Uterus (tissue), 4 donors: Measurements from ENCODE around the gene FAM20A. TPM values are rescaled to one million over a fixed set of nuclear protein-coding genes. Genes with fewer than 3 reads are reported as not detected.

Source experiments
- DNase-seq, 2 donors: peaks; one replicate each; pipeline ENCODE4 v3.0.0-alpha.2; 2019 to 2020
- H3K27ac ChIP-seq, 2 donors: fragments of 200-600 bp; sonication (generic); 1 replicate in 1 of 2; 2 replicates in 1 of 2; pipeline ENCODE4 v1.5.1; 2016 to 2018
- H3K27me3 ChIP-seq, 2 donors: fragments of 200-600 bp; sonication (generic); one replicate each; pipeline ENCODE4 v1.5.1; 2018 to 2019; ENCODE audit warnings: control low read depth in 1 of 2
- H3K36me3 ChIP-seq, 2 donors: fragments of 200-600 bp; sonication (generic); one replicate each; pipeline ENCODE4 v1.5.1; 2019; ENCODE audit warnings: control low read depth in 1 of 2
- H3K4me1 ChIP-seq, 2 donors: fragments of 200-600 bp; sonication (generic); one replicate each; pipeline ENCODE4 v1.5.1; 2018 to 2019; ENCODE audit warnings: control low read depth in 1 of 2
- H3K4me3 ChIP-seq, 2 donors: fragments of 200-600 bp; sonication (generic); 1 replicate in 1 of 2; 2 replicates in 1 of 2; pipeline ENCODE4 v1.5.1; 2018 to 2019; ENCODE audit warnings: mild to moderate bottlenecking in 1 of 2
- H3K9me3 ChIP-seq, 2 donors: fragments of 200-600 bp; sonication (generic); one replicate each; pipeline ENCODE4 v1.5.1; 2019; ENCODE audit warnings: control low read depth in 1 of 2
- CTCF ChIP-seq, 4 experiments: fragments of 200-600 bp in 2 of 4; fragments of 450-650 bp in 2 of 4; sonication (generic) in 2 of 4; IDR thresholded peaks; one replicate each; pipeline ENCODE4 v1.5.1; 2016 to 2019; ENCODE audit warnings: antibody characterized with exemption in 4 of 4, mild to moderate bottlenecking in 2 of 4, moderate library complexity in 1 of 4
- POLR2A ChIP-seq, 2 donors: fragments of 450-650 bp; IDR thresholded peaks; one replicate each; pipeline ENCODE4 v1.6.1; 2016; ENCODE audit warnings: antibody characterized with exemption in 2 of 2, mild to moderate bottlenecking in 1 of 2, moderate library complexity in 1 of 2
- intact Hi-C: fragments of 100-400 bp; cut with DNase I; formaldehyde crosslinking; loops from one replicate; pipeline ENCODE4 v1.15.1; 2023; ENCODE audit warnings: low total_unique reads
- total RNA-seq, 4 donors: library from RNA; depleted of rRNA in 3 of 4; stranded (reverse); fragments of >200 nt in 3 of 4; gene quantifications; one replicate each; pipeline versions ENCODE4 v1.1.0 to v1.2.4, GENCODE V29; 2014 to 2023
- donor health status: DM: yes; HTN: yes; CAD: no.

Gene FAM20A
- total RNA-seq, 4 donors from 2014 or later = under 0.01 to 40.3 (median 14.0) TPM

DNA sequence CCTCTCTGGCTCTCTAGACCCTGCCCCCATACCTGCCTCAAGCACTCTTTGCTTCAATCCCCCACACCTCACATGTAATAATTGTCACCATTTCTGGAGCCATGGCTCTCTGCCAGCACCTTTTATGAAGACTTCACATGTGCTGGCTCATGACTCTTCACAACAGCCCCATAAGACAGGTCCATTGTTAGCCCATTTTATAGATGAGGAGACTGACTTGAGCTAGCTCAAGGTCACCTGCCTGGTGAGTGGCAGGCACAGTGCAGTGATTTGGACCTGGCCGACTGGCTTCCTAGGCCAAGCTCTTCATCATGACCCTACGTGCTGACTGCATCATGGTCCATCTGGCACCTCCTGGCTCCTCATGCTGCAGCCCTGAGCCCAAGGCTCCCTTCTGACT, 25.0 kb downstream of the FAM20A start:
- Histone ChIP-seq H3K4me3 (no peak overlapping the region), H3K27me3 (no peaks in the 10 kb centered on the region), H3K4me1 (peaks cover 4 to 12% of the 10 kb centered on the region in 2 donors), H3K9me3 (no peaks in the 10 kb centered on the region), H3K27ac (peak overlapping the region; percentile 55 to 72), H3K36me3 (no peaks in the 10 kb centered on the region)
- no peak for DNase-seq
- intact Hi-C loops = no loop called here
- no peak for TF ChIP-seq POLR2A (IDR thresholded peaks at IDR 0.05)

GRCh38 chr17:68573338-68573737, 27.8 kb downstream of the FAM20A start:
- DNase-seq = no peak
- H3K4me1 ChIP-seq = peaks cover 4 to 10% of the 10 kb centered on the region in 2 donors
- no peak overlapping the region for H3K4me3 ChIP-seq
- H3K27ac ChIP-seq = no peak overlapping the region
- TF ChIP-seq POLR2A (IDR thresholded peaks at IDR 0.05) (no peak), CTCF (IDR thresholded peaks at IDR 0.05) (no peak)
- H3K27me3 ChIP-seq = no peaks in the 10 kb centered on the region
- intact Hi-C loops = no loop called here
- H3K9me3 ChIP-seq = no peaks in the 10 kb centered on the region
- no peaks in the 10 kb centered on the region for H3K36me3 ChIP-seq

GRCh38 chr17:68572138-68572842, 28.9 kb downstream of the FAM20A start:
- no peak for DNase-seq
- intact Hi-C loops = no loop called here
- Histone ChIP-seq H3K4me1 (peaks cover 2 to 4% of the 10 kb centered on the region in 2 donors), H3K9me3 (no peaks in the 10 kb centered on the region), H3K27me3 (no peaks in the 10 kb centered on the region), H3K36me3 (no peaks in the 10 kb centered on the region), H3K27ac (no peak overlapping the region), H3K4me3 (no peak overlapping the region)
- no peak for TF ChIP-seq CTCF (IDR thresholded peaks at IDR 0.05)
- no peak for TF ChIP-seq POLR2A (IDR thresholded peaks at IDR 0.05)

GRCh38 chr17:68570526-68570925, 30.6 kb downstream of the FAM20A start:
- no peak for TF ChIP-seq POLR2A (IDR thresholded peaks at IDR 0.05)
- TF ChIP-seq CTCF (IDR thresholded peaks at IDR 0.05) = no peak
- no peak overlapping the region for H3K4me3 ChIP-seq
- H3K9me3 ChIP-seq = no peaks in the 10 kb centered on the region
- H3K4me1 ChIP-seq = peaks cover 6 to 12% of the 10 kb centered on the region in 2 donors
- intact Hi-C loops = no loop called here
- DNase-seq = no peak
- H3K27me3 ChIP-seq = no peaks in the 10 kb centered on the region
- no peaks in the 10 kb centered on the region for H3K36me3 ChIP-seq
- no peak overlapping the region for H3K27ac ChIP-seq

DNA sequence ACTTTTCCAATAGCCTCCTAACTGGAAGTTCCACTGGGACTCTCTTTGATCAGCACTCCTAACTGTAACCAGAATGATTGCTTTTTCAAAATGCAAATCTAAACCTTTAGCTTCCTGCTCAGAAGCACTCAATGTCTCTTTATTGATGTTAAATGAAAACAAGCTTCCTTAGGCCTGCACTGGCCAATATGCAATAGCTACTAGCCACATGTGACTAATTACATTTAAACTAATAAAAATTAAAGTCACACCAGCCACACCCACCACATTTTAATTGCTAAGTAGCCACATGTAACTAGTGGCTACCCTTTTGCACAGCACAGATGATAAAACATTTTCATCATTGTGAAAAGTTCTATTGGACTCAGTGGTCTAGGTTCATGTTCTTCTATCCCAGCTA, 31.8 kb downstream of the FAM20A start:
- intact Hi-C loops = no loop called here
- H3K9me3 ChIP-seq = no peaks in the 10 kb centered on the region
- no peak for TF ChIP-seq CTCF (IDR thresholded peaks at IDR 0.05)
- no peak for TF ChIP-seq POLR2A (IDR thresholded peaks at IDR 0.05)
- H3K4me3 ChIP-seq = no peak overlapping the region
- peak overlapping the region in 1 of 2 donors; percentile 3 for H3K27ac ChIP-seq
- H3K27me3 ChIP-seq = no peaks in the 10 kb centered on the region
- H3K36me3 ChIP-seq = no peaks in the 10 kb centered on the region
- H3K4me1 ChIP-seq = peaks cover 6 to 12% of the 10 kb centered on the region in 2 donors
- DNase-seq = no peak
